Adipocyte (in vitro differentiated cells): Measurements from ENCODE around the gene TLE1.

Experiments
- DNase-seq: peaks from one replicate; pipeline ENCODE4 v3.0.0-alpha.2; 2015; ENCODE audit warnings: low read depth
- H3K27me3 ChIP-seq: replicated peaks from 2 replicates; pipeline ENCODE4 v1.7.0; 2013; ENCODE audit warnings: mild to moderate bottlenecking, low read length, moderate library complexity; ENCODE audit not compliant: control insufficient read depth, insufficient read depth
- H3K36me3 ChIP-seq: 2 replicates; pipeline ENCODE4 v1.7.0; 2013; ENCODE audit warnings: low read length, mild to moderate bottlenecking, moderate library complexity; ENCODE audit not compliant: control insufficient read depth, insufficient read depth, severe bottlenecking
- H3K4me1 ChIP-seq: 2 replicates; pipeline ENCODE4 v1.7.0; 2013; ENCODE audit warnings: mild to moderate bottlenecking, low read length, moderate library complexity; ENCODE audit not compliant: control insufficient read depth, insufficient read depth
- H3K4me3 ChIP-seq: 2 replicates; pipeline ENCODE4 v1.7.0; 2013; ENCODE audit warnings: mild to moderate bottlenecking, low read length, moderate library complexity
- H3K9ac ChIP-seq: 2 replicates; pipeline ENCODE4 v1.7.0; 2013; ENCODE audit warnings: mild to moderate bottlenecking, low read length, moderate library complexity
- H3K9me3 ChIP-seq: 2 replicates; pipeline ENCODE4 v1.7.0; 2013; ENCODE audit warnings: mild to moderate bottlenecking, low read length, moderate library complexity; ENCODE audit not compliant: control insufficient read depth

TLE1 gene

DNA sequence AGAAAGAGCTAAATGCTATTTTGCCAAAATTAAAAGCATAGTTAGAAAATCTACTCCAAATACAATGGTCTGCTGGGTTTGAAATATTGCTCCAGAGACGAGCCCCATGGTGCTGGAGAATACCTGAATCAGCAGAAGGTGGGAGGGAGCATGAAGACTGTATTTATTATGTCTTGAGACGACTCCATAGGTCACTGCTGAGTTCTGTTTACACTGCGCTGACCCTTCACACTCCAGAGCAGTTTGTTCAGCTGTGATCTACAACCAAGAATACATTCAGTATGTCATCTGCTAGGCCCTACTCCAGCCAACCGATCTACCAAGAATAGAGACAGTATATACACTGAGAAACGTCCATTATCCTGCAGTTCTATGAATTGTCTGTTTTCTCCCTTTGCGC lies 150.5 kb downstream of the TLE1 start:
- H3K9ac ChIP-seq = no peak overlapping the region
- no peak overlapping the region for H3K4me3 ChIP-seq
- H3K27me3 ChIP-seq = peaks cover 3% of the 10 kb centered on the region
- no peak for DNase-seq
- H3K4me1 ChIP-seq = no peaks in the 10 kb centered on the region
- H3K9me3 ChIP-seq = no peaks in the 10 kb centered on the region
- H3K36me3 ChIP-seq = no peaks in the 10 kb centered on the region

DNA sequence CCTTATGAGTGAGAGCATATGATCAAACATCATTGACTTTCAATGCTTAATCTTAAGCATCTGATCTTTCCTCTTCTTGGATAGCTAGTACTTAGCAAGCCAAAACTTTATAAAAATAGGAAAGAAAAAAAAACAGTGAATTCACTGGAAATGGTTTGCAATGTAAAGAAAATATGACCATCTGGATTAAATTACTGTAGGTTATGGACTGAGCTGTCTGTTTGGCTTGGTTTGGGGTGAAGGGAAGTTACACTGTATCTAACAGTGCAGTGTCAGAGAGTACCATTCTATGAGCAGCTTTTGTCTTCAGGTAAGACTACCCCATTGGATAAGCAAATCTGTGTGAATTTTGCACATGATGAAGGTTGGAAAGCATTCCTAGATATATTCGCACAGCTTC lies 151.4 kb downstream of the TLE1 start:
- H3K4me1 ChIP-seq = no peaks in the 10 kb centered on the region
- no peaks in the 10 kb centered on the region for H3K9me3 ChIP-seq
- no peak overlapping the region for H3K4me3 ChIP-seq
- peak; percentile 29 for DNase-seq
- H3K36me3 ChIP-seq = no peaks in the 10 kb centered on the region
- H3K27me3 ChIP-seq = peaks cover 3% of the 10 kb centered on the region
- H3K9ac ChIP-seq = no peak overlapping the region

DNA sequence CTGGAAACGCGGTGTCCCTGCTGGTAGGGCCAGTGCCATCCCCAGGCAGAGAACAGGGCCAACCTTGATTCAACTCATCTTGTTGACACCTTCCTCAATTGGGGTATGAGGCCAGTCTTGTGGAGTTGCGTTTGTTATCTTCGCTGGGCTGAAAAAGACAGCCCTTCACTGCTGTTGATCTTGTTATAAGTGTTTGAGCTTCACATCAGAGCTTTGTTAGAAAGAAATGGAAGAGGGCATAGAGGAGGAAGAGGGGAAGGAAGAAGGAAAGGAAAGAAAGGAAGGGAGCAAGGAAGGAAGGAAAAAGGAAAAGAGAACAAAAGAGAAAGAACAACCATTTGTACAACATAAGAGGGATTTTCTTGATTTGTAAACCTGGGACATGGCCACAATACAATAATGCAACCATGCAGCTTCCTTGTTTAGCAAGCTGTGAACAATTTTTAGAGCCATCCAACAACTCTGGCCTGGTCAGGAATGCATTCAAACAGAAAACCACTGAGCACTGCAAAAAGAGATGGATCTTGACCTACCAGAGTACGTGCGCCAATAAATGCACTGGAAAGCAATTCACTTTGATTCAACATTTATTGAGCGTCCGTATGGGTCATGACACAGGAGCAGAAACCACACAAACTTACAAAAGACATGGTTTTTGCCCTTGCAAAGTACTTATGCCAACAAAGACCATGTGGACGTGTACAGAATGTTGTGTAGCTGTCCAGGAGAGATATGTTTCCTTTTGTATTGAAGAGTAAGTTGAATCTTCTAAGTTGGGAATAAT lies 152.9 kb downstream of the TLE1 start:
- H3K4me3 ChIP-seq = no peak overlapping the region
- H3K36me3 ChIP-seq = no peaks in the 10 kb centered on the region
- peaks cover 3% of the 10 kb centered on the region for H3K27me3 ChIP-seq
- DNase-seq = no peak
- H3K9ac ChIP-seq = no peak overlapping the region
- no peaks in the 10 kb centered on the region for H3K4me1 ChIP-seq
- no peaks in the 10 kb centered on the region for H3K9me3 ChIP-seq

DNA sequence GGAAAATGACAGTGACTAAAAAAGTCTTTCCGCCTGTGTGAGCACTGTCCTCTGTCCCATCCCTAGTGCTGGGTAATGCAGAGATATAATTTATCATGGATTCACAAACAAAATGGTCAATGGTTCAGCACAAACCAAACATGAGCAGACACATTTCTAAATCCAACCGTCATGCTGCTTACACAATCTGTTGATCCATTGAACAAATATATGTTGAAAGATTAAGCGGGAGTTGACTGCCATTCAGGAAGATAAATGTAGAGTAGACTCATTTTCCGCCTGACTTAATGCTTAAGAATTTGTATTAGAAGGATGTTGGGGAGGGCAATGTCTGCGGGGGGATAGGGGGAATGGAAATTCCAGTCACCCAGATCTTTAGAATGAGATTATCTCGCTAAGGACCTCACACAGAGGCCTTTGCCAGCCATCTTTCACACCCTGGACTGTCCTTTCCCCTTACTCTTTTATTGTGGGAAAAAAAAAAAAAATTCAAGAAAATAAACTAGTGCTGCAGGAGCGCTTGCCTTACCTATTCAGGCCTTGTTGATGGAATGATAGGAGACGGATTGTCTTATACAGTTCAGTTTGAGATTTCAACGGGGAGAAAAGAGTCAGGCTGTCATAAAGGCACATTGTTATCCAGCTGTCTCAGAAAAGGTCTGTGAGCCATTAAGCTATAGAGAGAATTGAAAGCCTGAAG lies 153.7 kb downstream of the TLE1 start:
- H3K36me3 ChIP-seq = no peaks in the 10 kb centered on the region
- no peak overlapping the region for H3K4me3 ChIP-seq
- H3K9ac ChIP-seq = no peak overlapping the region
- DNase-seq = no peak
- peaks cover 3% of the 10 kb centered on the region for H3K27me3 ChIP-seq
- H3K9me3 ChIP-seq = no peaks in the 10 kb centered on the region
- no peaks in the 10 kb centered on the region for H3K4me1 ChIP-seq

DNA sequence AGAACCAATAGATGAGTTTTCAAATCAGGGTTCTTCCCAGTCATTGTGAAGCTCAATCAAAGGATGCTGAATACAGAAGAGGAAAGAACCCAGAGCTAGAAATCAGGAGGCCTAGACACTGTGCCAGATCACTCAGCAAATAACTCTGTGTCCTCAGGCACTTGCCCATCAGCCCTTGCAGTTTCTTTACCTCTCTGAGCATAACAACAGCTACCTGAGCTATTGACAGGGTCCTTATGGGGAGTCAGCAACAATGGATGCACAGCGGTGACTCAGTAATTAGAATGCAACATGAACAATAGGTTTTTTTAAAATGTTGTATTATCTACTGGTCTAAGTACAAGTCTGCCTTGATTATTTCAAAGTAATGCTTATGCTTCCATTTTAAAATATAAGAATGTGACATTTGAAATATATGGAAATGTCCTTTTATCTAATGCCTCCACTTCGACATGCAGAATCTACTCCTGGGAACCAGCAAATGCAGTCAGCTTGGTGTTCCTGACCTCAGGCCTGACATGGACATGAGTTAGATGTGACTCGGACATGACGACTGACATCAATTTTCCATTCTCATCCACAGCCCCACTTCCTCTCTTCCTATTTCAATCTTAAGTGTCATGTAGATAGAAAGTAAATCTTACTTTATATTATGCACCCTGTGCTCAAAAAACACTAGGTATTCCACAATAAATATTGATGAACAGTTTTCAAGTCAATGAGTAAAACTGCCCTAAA lies 155.0 kb downstream of the TLE1 start:
- no peaks in the 10 kb centered on the region for H3K9me3 ChIP-seq
- H3K4me3 ChIP-seq = no peak overlapping the region
- H3K9ac ChIP-seq = no peak overlapping the region
- H3K27me3 ChIP-seq = peaks cover 3% of the 10 kb centered on the region
- H3K36me3 ChIP-seq = no peaks in the 10 kb centered on the region
- H3K4me1 ChIP-seq = peaks cover 8% of the 10 kb centered on the region
- DNase-seq = no peak
